ENCODE results near the gene TCF3.
A peak's percentile ranks its signal among the peaks of the same experiment; 100 is the strongest.
"Not testable (repeated sequence)": the region's sequence is repeated elsewhere in the genome, so short reads cannot be mapped to it uniquely, and the experiment has no call there.

Gene TCF3

DNA sequence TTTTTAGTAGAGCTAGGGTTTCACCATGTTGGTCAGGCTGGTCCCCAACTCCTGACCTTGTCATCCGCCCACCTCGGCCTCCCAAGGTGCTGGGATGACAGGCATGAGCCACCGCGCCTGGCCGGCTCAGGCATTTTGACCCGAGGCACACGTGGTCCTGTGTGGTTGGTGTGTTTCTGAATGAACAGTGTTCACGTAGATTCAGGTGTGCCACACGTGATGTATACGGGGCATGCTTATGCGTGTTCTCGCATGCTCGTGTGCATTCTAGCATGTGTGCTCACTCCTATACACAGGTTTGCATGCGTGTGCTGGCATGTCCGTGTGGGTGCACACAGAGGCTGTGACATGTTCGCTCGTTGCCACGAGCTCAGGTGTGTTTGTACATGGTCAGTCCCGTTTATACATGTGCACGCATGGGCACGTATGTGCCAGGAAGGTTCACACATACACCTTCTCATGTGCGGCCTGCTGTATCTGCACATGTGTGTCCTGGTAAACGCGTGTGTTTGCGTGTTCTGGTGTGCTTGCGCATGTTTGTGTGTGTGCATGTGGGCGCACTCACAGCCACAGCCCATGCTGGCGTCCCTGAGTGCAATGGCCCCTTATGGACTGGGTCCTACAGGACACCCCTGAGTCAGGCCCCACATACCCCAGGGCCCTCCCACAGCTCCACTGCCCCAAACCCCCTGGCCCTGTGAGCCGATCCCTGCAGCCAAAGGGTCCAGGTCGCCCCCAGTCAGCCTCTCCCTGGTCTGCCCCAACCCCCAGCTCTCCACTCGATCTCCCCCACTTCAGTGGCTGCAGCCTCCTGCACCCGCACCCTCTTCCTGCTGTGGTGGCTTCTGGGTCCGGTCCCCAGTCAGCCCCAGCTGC, 20.6 kb upstream of the TCF3 start:
- Histone ChIP-seq H3K36me3 (no peaks in the 10 kb centered on the region), H3K4me1 (peaks cover 57% of the 10 kb centered on the region), H3K27me3 (peaks cover 29% of the 10 kb centered on the region), H3K4me2 (peak overlapping the region; percentile 94), H3K27ac (peak overlapping the region; percentile 41; the same call in 1 of the 2 replicates), H3K9me3 (no peaks in the 10 kb centered on the region), H3K4me3 (peak overlapping the region; percentile 64; the same call in 1 of the 2 replicates), H4K20me1 (no peaks in the 10 kb centered on the region), H3K9ac (peak overlapping the region; percentile 74; the same call in 1 of the 2 replicates)
- no peak for TF ChIP-seq Cebpa-rat (IDR thresholded peaks at IDR 0.05)

GRCh38 chr19:1672038-1672768, 19.8 kb upstream of the TCF3 start:
- Histone ChIP-seq H3K27ac (peak overlapping the region; percentile 78), H3K9me3 (no peaks in the 10 kb centered on the region), H3K4me2 (peak overlapping the region; percentile 94), H3K4me3 (peak overlapping the region; percentile 64), H3K36me3 (no peaks in the 10 kb centered on the region), H3K27me3 (peaks cover 21% of the 10 kb centered on the region), H3K4me1 (peaks cover 65% of the 10 kb centered on the region), H4K20me1 (no peaks in the 10 kb centered on the region), H3K9ac (peak overlapping the region; percentile 74)
- no peak for TF ChIP-seq Cebpa-rat (IDR thresholded peaks at IDR 0.05)

GRCh38 chr19:1671716-1672037, 19.3 kb upstream of the TCF3 start:
- peaks cover 70% of the 10 kb centered on the region for H3K4me1 ChIP-seq
- no peak for TF ChIP-seq Cebpa-rat (IDR thresholded peaks at IDR 0.05)
- H3K27me3 ChIP-seq: peaks cover 17% of the 10 kb centered on the region; the same call in 1 of the 2 replicates
- H3K36me3 ChIP-seq: no peaks in the 10 kb centered on the region
- peak overlapping the region; percentile 74; the same call in 1 of the 2 replicates for H3K9ac ChIP-seq
- peak overlapping the region; percentile 78; the same call in 1 of the 2 replicates for H3K27ac ChIP-seq
- H3K4me3 ChIP-seq: peak overlapping the region; percentile 64
- no peaks in the 10 kb centered on the region for H3K9me3 ChIP-seq
- no peaks in the 10 kb centered on the region for H4K20me1 ChIP-seq
- peak overlapping the region; percentile 94 for H3K4me2 ChIP-seq

GRCh38 chr19:1670747-1671146, 18.3 kb upstream of the TCF3 start:
- H3K27me3 ChIP-seq: peaks cover 11% of the 10 kb centered on the region; the same call in 1 of the 2 replicates

GRCh38 chr19:1668486-1669270, 16.3 kb upstream of the TCF3 start:
- H3K27me3 ChIP-seq: no peaks in the 10 kb centered on the region
- H4K20me1 ChIP-seq: no peaks in the 10 kb centered on the region
- H3K4me3 ChIP-seq: peak overlapping the region; percentile 59
- no peak for TF ChIP-seq Cebpa-rat (IDR thresholded peaks at IDR 0.05)
- H3K27ac ChIP-seq: peak overlapping the region; percentile 74
- H3K36me3 ChIP-seq: no peaks in the 10 kb centered on the region
- H3K9ac ChIP-seq: peak overlapping the region; percentile 70
- H3K4me2 ChIP-seq: peak overlapping the region; percentile 94
- peaks cover 89% of the 10 kb centered on the region for H3K4me1 ChIP-seq
- H3K9me3 ChIP-seq: no peaks in the 10 kb centered on the region

More at GRCh38 chr19:1670747-1671146, 18.3 kb upstream of the TCF3 start:
- H3K9ac ChIP-seq, H3K9me3 ChIP-seq, H3K27ac ChIP-seq, H4K20me1 ChIP-seq, H3K4me3 ChIP-seq, H3K36me3 ChIP-seq: not testable (repeated sequence)
- H3K4me1 ChIP-seq: peaks cover 80% of the 10 kb centered on the region
- peak overlapping the region; percentile 94 for H3K4me2 ChIP-seq

DNA sequence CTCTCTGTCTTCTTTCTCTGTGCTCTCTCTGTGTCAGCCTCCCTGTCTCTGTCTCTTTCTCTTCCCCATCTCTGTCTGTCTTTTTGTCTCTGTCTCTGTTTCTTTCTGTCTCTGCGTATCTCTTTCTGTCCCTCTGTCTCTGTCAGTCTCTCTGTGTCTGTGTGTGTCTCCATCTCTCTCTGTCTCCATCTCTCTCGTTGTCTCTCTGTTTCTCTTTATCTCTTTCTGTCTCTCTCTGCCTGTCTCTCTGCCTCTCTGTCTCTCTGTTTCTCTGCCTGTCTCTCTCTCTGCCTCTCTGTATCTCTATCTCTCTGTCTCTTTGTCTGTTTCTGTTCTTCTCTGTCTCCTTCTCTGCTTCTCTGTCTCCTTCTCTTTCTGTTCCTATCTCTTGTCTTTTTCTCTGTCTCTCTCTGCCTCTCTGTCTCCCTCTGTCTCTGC, 15.7 kb upstream of the TCF3 start:
- TF ChIP-seq Cebpa-rat (IDR thresholded peaks at IDR 0.05): no peak
- Histone ChIP-seq H3K36me3 (no peaks in the 10 kb centered on the region), H3K27ac (peak overlapping the region; percentile 74), H3K9me3 (no peaks in the 10 kb centered on the region), H3K9ac (peak overlapping the region; percentile 70), H3K27me3 (no peaks in the 10 kb centered on the region), H3K4me3 (peak overlapping the region; percentile 59), H3K4me2 (peak overlapping the region; percentile 94), H4K20me1 (no peaks in the 10 kb centered on the region), H3K4me1 (peaks cover 89% of the 10 kb centered on the region)

GRCh38 chr19:1665565-1666047, 13.2 kb upstream of the TCF3 start:
- Histone ChIP-seq H3K27ac (peak overlapping the region; percentile 58; the same call in 1 of the 2 replicates), H3K36me3 (no peaks in the 10 kb centered on the region), H4K20me1 (no peaks in the 10 kb centered on the region), H3K9ac (peak overlapping the region; percentile 40; the same call in 1 of the 2 replicates), H3K4me3 (no peak overlapping the region), H3K4me2 (peak overlapping the region; percentile 70), H3K4me1 (peaks cover 87% of the 10 kb centered on the region), H3K27me3 (no peaks in the 10 kb centered on the region), H3K9me3 (no peaks in the 10 kb centered on the region; the same call in 1 of the 2 replicates)
- no peak for TF ChIP-seq Cebpa-rat (IDR thresholded peaks at IDR 0.05)

- no peak overlapping the region for H3K4me3 ChIP-seq
- H3K9ac ChIP-seq: no peak overlapping the region
- TF ChIP-seq Cebpa-rat (IDR thresholded peaks at IDR 0.05): no peak
- H3K27ac ChIP-seq: peak overlapping the region; percentile 6; the same call in 1 of the 2 replicates
- no peaks in the 10 kb centered on the region; the same call in 1 of the 2 replicates for H3K9me3 ChIP-seq
- no peaks in the 10 kb centered on the region for H4K20me1 ChIP-seq
- H3K27me3 ChIP-seq: no peaks in the 10 kb centered on the region
- H3K4me1 ChIP-seq: peaks cover 95% of the 10 kb centered on the region
- H3K36me3 ChIP-seq: no peaks in the 10 kb centered on the region
- H3K4me2 ChIP-seq: peak overlapping the region; percentile 73
These were observed 11.4 kb upstream of the TCF3 start for GRCh38 chr19:1663852-1664251.

DNA sequence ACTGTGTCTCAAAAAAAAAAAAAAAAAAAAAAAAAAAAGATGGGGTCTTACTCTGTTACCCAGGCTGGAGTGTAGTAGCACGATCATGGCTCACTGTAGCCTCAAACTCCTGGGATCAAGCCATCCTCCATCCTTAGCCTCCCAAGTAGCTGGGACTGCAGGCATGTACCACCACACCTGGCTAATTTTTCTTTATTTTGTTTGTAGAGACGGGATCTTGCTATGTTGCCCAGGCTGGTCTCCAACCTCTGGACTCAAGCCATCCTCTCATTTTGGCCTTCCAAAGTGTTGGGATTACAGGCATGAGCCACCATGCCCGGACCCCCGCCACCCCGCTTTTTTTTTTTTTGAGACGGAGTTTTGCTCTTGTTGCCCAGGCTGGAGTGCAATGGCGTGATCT, 10.8 kb upstream of the TCF3 start:
- H3K9me3 ChIP-seq, H4K20me1 ChIP-seq, H3K27me3 ChIP-seq, H3K36me3 ChIP-seq, H3K9ac ChIP-seq, H3K4me3 ChIP-seq, H3K27ac ChIP-seq: not testable (repeated sequence)
- Histone ChIP-seq H3K4me1 (peaks cover 95% of the 10 kb centered on the region), H3K4me2 (peak overlapping the region; percentile 73)
